Testis (tissue), 2 donors: ENCODE measurements around the gene SCFD2.

ENCODE experiments used
- POLR2A ChIP-seq: fragments of 450-650 bp; IDR thresholded peaks from one replicate; pipeline ENCODE4 v1.6.1; 2017; ENCODE audit warnings: antibody characterized with exemption, mild to moderate bottlenecking, moderate library complexity
- TF ChIP-seq, protein P1 (sequence below), 3 experiments: fragments of 450-650 bp in 2 of 3; fragments of 200-600 bp in 1 of 3; sonication (generic) in 1 of 3; IDR thresholded peaks; one replicate each; pipeline ENCODE4 v1.5.1; 2016 to 2019; ENCODE audit warnings: antibody characterized with exemption in 3 of 3, mild to moderate bottlenecking in 2 of 3, moderate library complexity in 1 of 3

DNA sequence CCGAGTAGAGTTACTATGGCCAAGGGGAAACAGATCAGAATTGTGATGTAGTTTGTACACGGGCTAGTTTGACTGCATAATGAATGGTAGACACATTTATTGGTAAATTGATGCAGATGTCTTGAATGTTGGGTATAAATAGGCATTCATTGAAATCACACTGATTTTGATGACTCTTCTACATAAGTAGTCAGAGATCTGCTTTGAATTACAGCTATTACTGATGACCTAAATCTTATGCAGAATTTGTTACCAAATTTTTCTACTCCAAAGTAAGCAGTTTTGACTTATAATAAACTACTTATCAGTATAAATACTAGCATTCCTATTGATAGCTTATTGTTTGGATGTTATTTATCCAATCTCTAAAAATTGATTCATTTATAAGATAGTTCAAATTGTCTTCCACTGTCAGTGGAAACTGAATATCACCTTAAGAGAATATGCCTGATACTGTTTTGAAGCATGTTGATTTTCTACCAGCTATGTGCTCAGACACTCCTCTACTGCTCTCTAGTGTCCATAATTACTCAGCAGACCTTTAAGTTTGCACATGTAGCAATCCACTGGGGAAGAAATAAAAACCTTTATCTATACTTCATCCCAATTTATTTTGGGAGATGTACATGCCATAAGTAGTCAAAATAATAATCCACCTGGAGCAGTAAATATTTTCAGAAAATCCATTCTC lies 383.5 kb downstream of the SCFD2 start:
- TF ChIP-seq, protein P1, sequence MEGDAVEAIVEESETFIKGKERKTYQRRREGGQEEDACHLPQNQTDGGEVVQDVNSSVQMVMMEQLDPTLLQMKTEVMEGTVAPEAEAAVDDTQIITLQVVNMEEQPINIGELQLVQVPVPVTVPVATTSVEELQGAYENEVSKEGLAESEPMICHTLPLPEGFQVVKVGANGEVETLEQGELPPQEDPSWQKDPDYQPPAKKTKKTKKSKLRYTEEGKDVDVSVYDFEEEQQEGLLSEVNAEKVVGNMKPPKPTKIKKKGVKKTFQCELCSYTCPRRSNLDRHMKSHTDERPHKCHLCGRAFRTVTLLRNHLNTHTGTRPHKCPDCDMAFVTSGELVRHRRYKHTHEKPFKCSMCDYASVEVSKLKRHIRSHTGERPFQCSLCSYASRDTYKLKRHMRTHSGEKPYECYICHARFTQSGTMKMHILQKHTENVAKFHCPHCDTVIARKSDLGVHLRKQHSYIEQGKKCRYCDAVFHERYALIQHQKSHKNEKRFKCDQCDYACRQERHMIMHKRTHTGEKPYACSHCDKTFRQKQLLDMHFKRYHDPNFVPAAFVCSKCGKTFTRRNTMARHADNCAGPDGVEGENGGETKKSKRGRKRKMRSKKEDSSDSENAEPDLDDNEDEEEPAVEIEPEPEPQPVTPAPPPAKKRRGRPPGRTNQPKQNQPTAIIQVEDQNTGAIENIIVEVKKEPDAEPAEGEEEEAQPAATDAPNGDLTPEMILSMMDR (IDR thresholded peaks at IDR 0.05) = peak; percentile 45 to 79 (median 67)
- no peak for TF ChIP-seq POLR2A
